ENCODE data around the gene PMFBP1.

DNA sequence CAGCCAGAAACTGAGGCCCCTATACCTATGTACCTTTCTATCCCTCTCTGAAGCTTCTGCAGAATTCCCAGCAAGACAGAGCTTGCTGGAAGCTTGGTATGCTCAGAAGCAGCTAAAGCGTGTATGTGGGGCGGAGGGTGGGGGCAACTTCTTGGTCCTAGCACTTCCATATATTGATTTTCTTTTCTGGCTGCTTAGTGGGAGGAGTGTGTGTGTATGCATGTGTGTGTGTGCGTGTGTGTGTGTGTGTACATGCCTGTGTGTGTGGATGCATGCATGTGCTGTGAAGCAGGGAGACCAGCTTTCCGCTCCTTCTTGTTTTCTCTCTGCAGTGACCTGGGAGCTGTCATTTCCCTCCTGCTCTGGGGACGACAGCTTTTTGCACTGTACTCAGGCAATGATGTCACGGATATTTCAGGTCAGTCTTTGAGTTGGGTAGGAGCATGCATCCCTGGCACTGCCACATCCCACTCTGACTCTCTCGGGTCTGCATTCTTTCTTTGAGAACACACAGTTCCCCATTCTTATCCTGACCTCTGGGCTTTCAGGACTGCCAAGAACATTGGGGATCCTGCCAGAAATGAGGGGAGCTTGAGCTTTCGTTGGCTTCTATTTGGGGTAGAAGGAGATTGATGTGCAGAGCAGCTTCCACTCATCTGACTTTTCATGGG is 98.3 kb downstream of the PMFBP1 start:
- TF ChIP-seq POLR2AphosphoS5 (IDR thresholded peaks at IDR 0.05; ENCODE audit: low read depth, low read length) (no peak), POLR2A (IDR thresholded peaks at IDR 0.05; ENCODE audit: low read depth, low read length) (no peak), TAF1 (IDR thresholded peaks at IDR 0.05; ENCODE audit: borderline replicate concordance, low read depth, low read length) (no peak)
